NCI-H2107 treated with DMSO at 0.1 percent for 48 hours (cell line): ENCODE data around the gene CLEC4G.
"Not testable (repeated sequence)": the region's sequence is repeated elsewhere in the genome, so short reads cannot be mapped to it uniquely, and the experiment has no call there.

Experiments used
- DNase-seq: peaks from one replicate; lab custom pipeline; 2025; ENCODE audit not compliant: unreplicated experiment; lab: John Stamatoyannopoulos, UW

The CLEC4G gene, protein sequence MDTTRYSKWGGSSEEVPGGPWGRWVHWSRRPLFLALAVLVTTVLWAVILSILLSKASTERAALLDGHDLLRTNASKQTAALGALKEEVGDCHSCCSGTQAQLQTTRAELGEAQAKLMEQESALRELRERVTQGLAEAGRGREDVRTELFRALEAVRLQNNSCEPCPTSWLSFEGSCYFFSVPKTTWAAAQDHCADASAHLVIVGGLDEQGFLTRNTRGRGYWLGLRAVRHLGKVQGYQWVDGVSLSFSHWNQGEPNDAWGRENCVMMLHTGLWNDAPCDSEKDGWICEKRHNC

DNA sequence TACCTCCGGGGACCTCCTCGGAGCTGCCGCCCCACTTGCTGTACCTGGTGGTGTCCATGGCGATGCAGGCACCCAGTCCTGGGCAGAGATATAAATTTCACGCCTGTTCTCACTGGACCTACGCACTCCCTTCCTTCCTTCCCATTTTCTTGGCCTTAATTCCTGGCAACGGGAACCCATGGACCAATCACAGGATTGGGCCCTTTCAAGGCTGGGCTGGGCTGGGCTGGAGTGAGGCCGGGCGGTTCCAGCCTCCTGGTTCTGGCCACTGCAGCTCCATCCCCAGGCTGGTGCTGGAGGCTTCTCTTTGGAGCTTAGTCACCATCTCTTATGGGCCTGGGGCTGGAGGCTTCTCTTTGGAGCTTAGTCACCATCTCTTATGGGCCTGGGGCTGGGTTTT is at the start of gene CLEC4G:
CLEC4G (minus strand) TSS at position 66 of the 400 bp plus-strand sequence; CDS start at position 58, 8 bp downstream.
- DNase-seq = no peak

DNA sequence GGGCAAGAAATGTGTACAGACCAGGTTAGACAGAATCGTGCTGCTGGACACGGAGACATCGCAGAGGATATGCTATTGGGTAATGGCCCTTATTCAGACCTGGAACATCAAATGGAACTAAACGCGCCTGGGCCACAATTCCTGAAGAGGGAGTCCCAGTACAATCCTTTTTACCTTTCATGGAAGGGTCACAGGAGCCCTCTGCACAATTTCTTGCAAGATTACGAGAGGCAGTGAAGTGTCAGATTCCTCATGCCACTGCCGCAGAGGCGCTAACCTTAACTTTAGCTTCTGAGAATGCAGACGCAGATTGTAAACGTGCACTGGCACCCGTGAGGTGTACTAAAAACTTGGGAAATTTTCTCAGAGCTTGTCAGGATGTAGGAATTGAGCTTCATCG is 49.2 kb upstream of the CLEC4G start:
- no peak for DNase-seq

DNA sequence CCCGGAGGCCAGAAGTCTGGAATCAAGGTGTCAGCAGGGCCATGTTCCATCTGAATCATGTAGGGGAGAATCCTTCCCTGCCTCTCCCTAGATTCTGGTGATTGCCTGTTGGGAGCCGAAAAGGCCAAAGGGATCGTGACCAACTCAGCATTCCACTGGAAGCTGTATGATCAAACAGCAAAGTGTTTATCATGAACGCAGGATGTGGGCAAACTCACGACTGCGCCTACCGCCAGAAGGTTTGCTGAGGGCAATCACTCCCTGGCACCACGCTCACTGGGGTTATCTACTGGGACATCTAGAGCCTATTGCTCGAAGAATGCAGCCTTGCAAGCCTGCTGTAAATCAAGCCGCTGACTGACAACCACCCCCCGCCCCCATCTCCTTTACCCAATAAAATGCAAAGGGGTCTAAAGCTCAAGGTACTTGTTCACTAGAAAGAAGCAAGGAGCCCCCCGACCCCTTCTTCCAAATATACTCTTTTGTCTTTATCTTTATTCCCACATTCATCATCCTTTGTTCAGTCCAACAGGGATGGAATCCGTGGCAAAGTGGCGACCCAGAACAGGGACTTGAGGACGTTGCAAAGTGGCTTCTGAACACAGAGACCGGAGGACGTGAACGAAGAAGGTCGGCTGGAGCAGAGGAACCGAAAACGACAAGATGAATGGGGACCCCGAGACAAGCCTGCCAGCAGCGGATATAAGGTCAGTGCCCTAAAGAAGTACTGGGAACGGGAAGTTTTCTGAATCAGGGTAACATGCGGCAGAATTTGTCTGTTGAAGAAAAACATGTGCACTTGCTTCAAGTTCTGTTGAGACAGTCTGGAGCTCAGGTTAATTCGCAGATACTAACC is 47.9 kb upstream of the CLEC4G start:
- no peak for DNase-seq

DNA sequence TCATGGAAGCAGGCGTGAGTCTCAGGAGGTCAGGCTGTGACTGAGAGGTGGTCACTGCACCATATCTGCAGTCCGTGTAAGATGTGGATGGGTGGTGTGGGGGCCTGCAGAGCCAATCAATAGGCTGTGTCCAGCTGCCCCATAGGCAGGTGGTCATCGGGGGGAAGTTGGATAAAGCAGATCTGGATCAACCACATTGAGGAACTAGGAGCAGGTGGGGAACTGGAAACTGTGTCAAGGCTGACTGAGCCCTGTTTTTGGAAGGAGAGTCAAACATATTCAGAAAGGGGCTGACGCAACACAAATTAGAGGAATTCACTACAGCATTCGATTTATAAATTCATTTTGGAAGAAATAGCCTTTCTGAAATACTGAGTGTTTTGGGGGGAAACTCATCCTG is 46.2 kb upstream of the CLEC4G start:
- no peak for DNase-seq

DNA sequence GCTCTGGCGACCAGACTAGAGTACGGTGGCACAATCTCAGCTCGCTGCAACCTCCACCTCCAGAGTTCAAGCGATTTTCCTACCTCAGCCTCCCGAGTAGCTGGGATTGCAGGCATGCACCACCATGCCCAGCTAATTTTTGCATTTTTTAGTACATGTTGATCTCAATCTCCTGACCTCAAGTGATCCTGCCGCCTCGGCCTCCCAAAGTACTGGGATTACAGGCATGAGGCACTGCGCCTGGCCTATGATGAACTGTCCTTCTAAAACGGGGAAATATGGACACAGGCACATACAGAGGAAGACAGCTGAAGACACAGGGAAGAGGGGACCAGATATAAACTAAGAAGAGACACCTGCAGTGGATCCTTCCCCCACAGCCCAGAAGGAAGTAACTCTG is 43.9 kb upstream of the CLEC4G start:
- no peak for DNase-seq

DNA sequence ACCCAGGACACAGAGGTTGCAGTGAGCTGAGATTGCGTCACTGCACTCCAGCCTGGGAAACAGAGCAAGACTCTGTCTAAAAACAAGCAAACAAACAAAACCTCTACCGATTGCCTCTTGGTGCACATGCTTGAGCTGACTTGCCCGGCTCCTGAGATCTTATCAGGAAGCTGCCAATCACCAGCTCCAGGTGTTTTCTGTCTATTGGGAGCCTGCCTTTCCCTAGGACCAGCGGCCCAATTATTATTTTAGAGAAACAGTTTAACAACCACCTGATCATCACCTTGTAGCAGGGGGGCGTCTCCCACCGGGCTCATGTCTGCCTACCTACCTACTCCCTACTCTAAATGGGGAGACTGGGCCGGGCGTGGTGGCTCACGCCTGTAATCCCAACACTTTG is 41.9 kb upstream of the CLEC4G start:
- DNase-seq = no peak

- DNase-seq = no peak
These were observed 40.9 kb upstream of the CLEC4G start for GRCh38 chr19:7772752-7773291.

GRCh38 chr19:7771072-7771471 is 39.2 kb upstream of the CLEC4G start:
- no peak for DNase-seq

- DNase-seq = no peak
These were observed 37.3 kb upstream of the CLEC4G start for GRCh38 chr19:7769171-7769570.

- DNase-seq = no peak
These were observed 35.6 kb upstream of the CLEC4G start for GRCh38 chr19:7767487-7767886.

- no peak for DNase-seq
These were observed 34.6 kb upstream of the CLEC4G start for GRCh38 chr19:7766535-7766934.

DNA sequence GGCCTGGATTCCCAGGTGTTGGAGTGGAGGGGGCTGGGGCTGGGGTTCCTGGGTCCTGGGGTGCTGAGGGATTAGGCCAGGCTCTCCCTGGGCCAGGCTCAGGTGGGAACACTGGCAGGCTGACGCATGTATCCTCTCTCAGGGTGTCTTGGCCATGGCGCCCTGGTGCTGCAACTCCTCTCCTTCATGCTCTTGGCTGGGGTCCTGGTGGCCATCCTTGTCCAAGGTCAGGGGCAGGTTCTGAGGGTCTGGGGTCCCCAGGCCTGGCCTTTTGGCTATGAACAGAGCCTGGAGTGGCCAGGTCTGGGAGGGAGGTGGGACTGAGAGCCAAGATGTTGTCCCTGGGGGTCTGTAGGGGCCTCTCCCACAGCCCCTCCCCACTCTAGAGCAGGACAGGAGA is 33.1 kb upstream of the CLEC4G start:
- DNase-seq = not testable (repeated sequence)

DNA sequence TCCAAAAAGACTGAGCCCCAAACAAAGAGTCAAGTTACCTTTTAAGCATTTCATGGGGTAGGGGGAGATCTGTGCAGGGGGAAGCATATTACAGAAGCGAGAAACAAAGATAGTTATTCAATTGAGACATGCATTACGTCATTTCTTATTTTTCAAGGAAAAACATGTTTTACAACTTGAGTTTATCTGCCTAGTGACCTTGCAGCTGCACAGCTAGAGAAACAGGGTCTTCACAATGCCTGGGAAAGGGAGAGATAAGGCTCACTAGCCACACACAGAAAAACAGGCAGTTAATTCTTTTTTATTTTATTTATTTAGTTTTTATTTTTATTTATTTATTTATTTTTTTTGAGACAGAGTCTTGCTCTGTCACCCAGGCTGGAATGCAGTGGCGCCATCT is 32.2 kb upstream of the CLEC4G start:
- not testable (repeated sequence) for DNase-seq

- no peak for DNase-seq
These were observed 31.8 kb upstream of the CLEC4G start for GRCh38 chr19:7763696-7764095.

- no peak for DNase-seq
These were observed 30.9 kb upstream of the CLEC4G start, which contains the start of gene CLEC4M for GRCh38 chr19:7762719-7763293. CLEC4M (plus strand) TSS chr19:7763243; CDS start chr19:7763267, 24 bp downstream.

- no peak for DNase-seq
These were observed 27.2 kb upstream of the CLEC4G start for GRCh38 chr19:7759156-7759555.

DNA sequence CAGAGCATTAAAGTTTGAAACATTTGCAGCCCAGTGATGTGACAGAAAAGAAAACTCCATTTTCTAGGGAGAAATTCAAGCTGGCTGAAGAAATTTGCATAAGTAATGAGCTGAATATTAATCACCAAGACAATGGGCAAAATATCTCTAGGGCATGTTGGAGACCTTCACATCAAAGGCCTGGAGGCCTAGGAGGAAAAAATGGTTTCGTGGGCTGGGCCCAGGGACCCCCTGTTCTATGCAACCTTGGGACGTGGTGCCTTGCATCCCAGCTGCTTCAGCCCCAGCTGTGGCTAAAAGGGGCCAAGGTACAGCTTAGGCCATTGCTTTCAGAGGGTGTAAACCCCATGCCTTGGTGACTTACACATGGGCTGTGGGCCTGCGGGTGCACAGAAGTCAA is 25.4 kb upstream of the CLEC4G start:
- DNase-seq = no peak

DNA sequence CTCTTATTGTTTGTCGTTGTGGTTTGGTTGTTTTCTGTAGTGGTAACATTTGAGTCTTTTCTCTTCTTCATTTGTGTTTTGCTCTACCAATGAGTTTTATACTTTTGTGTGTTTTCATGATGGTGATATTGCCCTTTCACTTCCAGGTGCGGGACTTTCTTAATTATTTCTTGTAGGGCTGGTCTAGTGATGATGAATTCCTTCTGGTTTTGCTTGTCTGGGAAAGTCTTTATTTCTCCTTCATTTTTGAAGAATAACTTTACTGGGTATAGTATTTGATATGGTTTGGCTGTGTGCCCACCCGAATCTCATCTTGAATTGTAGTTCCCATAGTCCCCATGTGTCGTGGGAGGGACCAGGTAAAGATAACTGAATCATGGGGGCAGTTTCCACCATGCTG is 24.3 kb upstream of the CLEC4G start:
- DNase-seq = no peak

DNA sequence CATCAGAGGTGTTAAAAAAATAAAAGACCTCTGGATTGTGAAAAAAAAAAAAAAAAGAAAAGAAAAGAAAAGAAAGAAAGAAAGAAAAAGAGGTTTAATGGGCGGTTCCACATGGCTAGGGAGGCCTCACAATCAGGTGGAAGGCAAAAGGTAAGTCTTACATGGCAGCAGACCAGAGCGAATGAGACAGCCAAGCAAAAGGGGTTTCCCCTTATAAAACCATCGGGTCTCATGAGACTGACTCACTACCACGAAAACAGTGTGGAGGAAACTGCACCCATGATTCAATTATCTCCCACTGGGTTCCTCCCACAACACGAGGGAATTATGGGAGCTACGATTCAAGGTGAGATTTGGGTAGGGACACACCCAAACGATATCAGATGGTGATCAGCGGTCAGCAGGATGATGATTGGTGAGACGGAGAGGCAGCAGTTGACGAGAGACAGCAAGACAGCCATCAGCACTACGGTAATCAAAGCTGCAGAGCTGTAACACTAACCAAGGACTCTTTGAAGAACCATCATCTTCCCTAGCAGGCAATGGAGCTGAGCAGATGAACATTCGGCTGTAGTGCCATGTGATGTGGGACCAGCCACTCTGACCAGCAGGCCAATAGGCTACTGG is 19.4 kb upstream of the CLEC4G start:
- DNase-seq = no peak

DNA sequence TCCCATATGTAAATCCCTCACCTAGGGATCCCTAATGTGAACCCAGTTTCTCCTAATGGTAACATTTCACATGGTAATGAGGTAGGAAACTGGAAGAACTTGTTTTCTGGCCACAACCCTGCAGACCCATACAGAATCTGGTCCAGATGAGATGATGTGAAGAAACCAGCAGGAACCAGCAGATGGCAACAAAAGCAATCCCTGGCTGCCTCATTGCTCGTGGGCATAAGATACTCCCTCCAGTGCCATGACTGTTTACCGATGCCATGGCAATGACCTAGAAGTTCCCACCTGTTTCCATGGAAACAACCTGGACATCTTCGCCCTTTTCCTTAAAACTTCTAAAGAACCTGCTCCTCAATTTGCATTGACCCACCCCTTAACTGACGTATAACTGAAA is 16.8 kb upstream of the CLEC4G start:
- DNase-seq = no peak

DNA sequence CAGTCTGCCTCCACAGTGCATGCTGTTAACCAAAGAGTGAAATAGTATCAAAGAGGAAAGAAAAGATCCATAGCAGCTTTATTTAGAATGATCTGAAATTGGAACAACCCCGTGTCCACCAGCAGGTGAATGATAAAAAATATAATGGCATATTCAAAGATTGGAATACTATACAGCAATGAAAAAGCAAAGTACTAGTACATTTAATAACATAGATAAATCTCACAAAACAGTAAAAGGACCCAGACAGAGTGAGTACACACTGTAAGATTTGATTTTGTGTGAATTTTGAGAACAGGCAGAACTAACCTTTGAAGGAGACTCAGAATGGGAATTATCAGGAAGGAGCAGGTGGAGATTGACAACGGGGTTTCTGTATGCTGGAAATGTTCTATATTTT is 16.3 kb upstream of the CLEC4G start:
- DNase-seq = no peak
